Gastroesophageal sphincter (tissue), 4 donors: ENCODE data around the gene DOK7. TPM values are rescaled to one million over a fixed set of nuclear protein-coding genes. Genes with fewer than 3 reads are reported as not detected.

Experiments used
- ATAC-seq: fragments of 150-250 bp; one replicate; pipeline ENCODE4 v1.9.1; 2016; ENCODE audit warnings: mild to moderate bottlenecking, moderate library complexity
- H3K27ac ChIP-seq, 4 donors: fragments of 200-600 bp; sonication (generic) in 3 of 4; 1 replicate in 3 of 4; 2 replicates in 1 of 4; pipeline ENCODE4 v1.5.1; 2016 to 2019
- H3K27me3 ChIP-seq: fragments of 200-600 bp; sonication (generic); one replicate; pipeline ENCODE4 v1.5.1; 2019
- H3K36me3 ChIP-seq, 2 donors: fragments of 200-600 bp; sonication (generic); one replicate each; pipeline ENCODE4 v1.5.1; 2019; ENCODE audit warnings: control low read depth in 1 of 2
- H3K4me1 ChIP-seq, 3 donors: fragments of 200-600 bp; sonication (generic); 1 replicate in 2 of 3; 2 replicates in 1 of 3; pipeline ENCODE4 v1.5.1; 2016 to 2019; ENCODE audit warnings: control low read depth in 2 of 3
- H3K4me3 ChIP-seq, 2 donors: fragments of 200-600 bp; sonication (generic); one replicate each; pipeline ENCODE4 v1.5.1; 2019; ENCODE audit warnings: mild to moderate bottlenecking in 1 of 2, moderate library complexity in 1 of 2
- H3K9me3 ChIP-seq, 3 donors: fragments of 200-600 bp; sonication (generic); one replicate each; pipeline ENCODE4 v1.5.1; 2017 to 2019; ENCODE audit warnings: control low read depth in 2 of 3
- CTCF ChIP-seq, 4 experiments: fragments of 200-600 bp in 2 of 4; fragments of 450-650 bp in 2 of 4; sonication (generic) in 1 of 4; IDR thresholded peaks; one replicate each; pipeline ENCODE4 v1.5.1; 2017 to 2019; ENCODE audit warnings: antibody characterized with exemption in 4 of 4, mild to moderate bottlenecking in 2 of 4, moderate library complexity in 2 of 4
- EP300 ChIP-seq: sonication (generic); formaldehyde crosslinking; IDR thresholded peaks from one replicate; pipeline ENCODE4 v1.6.1; 2017; ENCODE audit warnings: antibody characterized with exemption, mild to moderate bottlenecking
- POLR2A ChIP-seq, 2 donors: fragments of 450-650 bp; IDR thresholded peaks; one replicate each; pipeline ENCODE4 v1.6.1; 2017; ENCODE audit warnings: antibody characterized with exemption in 2 of 2, mild to moderate bottlenecking in 2 of 2, moderate library complexity in 1 of 2
- POLR2AphosphoS5 ChIP-seq: sonication (generic); formaldehyde crosslinking; IDR thresholded peaks from one replicate; pipeline ENCODE4 v1.6.1; 2017; ENCODE audit warnings: antibody characterized with exemption
- WGBS, 2 donors: methylation state at CpG; one replicate each; pipeline ENCODE4 v1.1.5; 2018; ENCODE audit warnings: low coverage in 1 of 2; 5-methylcytosine and 5-hydroxymethylcytosine counted together
- total RNA-seq, 4 donors: library from RNA; depleted of rRNA; stranded (reverse); fragments of >200 nt; gene quantifications; one replicate each; pipeline ENCODE4 v1.1.0, GENCODE V29; 2016

Gene DOK7
- total RNA-seq, 4 donors from 2014 or later, result 0.32 to 5.3 (median 2.8) TPM

DNA sequence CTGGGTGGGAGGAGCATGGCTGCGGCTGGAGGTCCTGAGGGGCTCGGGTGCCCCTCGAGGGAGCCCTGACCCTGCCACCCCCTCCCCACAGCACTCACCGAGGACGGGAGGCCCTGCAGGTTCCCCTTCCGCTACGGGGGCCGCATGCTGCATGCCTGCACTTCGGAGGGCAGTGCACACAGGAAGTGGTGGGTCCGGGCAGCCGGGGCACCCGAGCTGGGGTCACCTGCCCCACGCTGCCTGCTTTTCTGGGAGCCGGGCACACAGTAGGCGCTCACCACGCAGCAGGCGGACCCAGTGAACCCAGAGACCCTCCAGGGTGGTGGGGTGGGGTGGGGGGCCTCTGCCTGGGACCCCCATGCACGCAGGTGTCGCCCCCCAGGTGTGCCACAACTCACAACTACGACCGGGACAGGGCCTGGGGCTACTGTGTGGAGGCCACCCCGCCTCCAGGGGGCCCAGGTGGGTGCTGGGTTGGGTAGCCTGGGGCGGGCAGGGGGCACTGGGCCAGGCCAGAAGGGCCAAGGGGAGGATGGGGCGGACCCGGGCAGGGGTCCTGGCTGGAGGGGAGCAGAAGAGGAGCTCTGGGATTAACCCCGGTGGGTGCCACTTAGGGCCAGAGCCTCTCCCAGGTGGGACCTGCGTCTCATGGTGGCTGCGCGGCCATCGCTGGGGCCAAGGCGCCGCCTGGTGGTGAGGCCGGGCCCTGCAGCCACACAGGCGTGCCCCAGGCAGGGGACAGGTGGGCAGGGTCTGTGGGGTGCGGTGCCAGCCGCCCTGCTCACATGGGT, 20.0 kb upstream of the DOK7 start:
- WGBS, 2 donors, result no CpG with 5 or more reads among the region's 36 CpGs
- H3K27ac ChIP-seq, result no peak overlapping the region
- no peaks in the 10 kb centered on the region for H3K9me3 ChIP-seq
- ATAC-seq, result peak; percentile 30
- no peaks in the 10 kb centered on the region for H3K27me3 ChIP-seq
- peaks cover 0 to 10% (median 0%) of the 10 kb centered on the region in 3 donors for H3K4me1 ChIP-seq
- TF ChIP-seq EP300 (no peak), CTCF (IDR thresholded peaks at IDR 0.05) (peak in 3 of 4 experiments; percentile 97 to 100 (median 99))
- H3K36me3 ChIP-seq, result no peaks in the 10 kb centered on the region
- no peak overlapping the region for H3K4me3 ChIP-seq

GRCh38 chr4:3443750-3444309, 19.3 kb upstream of the DOK7 start:
- WGBS, 2 donors, result no CpG with 5 or more reads among the region's 17 CpGs
- Histone ChIP-seq H3K36me3 (no peaks in the 10 kb centered on the region), H3K4me1 (peaks cover 0 to 10% (median 0%) of the 10 kb centered on the region in 3 donors), H3K9me3 (no peaks in the 10 kb centered on the region), H3K27ac (no peak overlapping the region), H3K4me3 (no peak overlapping the region), H3K27me3 (no peaks in the 10 kb centered on the region)
- TF ChIP-seq EP300, result no peak
- TF ChIP-seq POLR2AphosphoS5, result no peak
- no peak for TF ChIP-seq CTCF (IDR thresholded peaks at IDR 0.05)
- TF ChIP-seq POLR2A (IDR thresholded peaks at IDR 0.05), result no peak
- ATAC-seq, result no peak

DNA sequence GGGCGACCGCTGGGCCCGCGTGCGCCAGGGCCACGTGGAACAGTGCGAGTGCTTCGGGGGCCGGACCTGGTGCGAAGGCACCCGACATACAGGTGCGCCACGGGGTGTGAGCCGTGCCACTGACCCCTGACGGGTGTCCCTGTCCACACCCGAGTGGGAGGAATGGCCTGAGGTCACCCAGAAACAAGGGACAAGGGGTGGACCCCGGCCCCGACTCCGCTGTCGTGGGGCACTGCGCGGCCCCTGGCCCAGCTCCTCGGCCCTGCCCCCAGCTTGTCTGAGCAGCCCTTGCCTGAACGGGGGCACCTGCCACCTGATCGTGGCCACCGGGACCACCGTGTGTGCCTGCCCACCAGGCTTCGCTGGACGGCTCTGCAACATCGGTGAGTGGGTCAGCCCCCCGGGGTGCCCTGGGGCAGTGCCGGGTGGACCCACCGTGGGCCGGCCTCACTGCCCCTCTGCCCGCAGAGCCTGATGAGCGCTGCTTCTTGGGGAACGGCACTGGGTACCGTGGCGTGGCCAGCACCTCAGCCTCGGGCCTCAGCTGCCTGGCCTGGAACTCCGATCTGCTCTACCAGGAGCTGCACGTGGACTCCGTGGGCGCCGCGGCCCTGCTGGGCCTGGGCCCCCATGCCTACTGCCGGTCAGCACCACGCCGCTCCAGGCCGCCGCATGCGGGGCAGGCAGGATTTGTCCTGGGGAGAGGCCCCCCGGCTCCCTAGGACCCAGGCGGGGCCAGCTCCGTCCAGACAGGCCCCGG, 18.6 kb upstream of the DOK7 start:
- Histone ChIP-seq H3K36me3 (no peaks in the 10 kb centered on the region), H3K4me1 (peaks cover 0 to 10% (median 0%) of the 10 kb centered on the region in 3 donors), H3K9me3 (no peaks in the 10 kb centered on the region), H3K27me3 (no peaks in the 10 kb centered on the region), H3K27ac (no peak overlapping the region), H3K4me3 (no peak overlapping the region)
- no CpG with 5 or more reads among the region's 56 CpGs for WGBS, 2 donors
- TF ChIP-seq EP300 (no peak), POLR2A (IDR thresholded peaks at IDR 0.05) (no peak), POLR2AphosphoS5 (no peak), CTCF (IDR thresholded peaks at IDR 0.05) (no peak)
- no peak for ATAC-seq

GRCh38 chr4:3445111-3445820, 17.8 kb upstream of the DOK7 start:
- H3K4me3 ChIP-seq, result no peak overlapping the region
- no peaks in the 10 kb centered on the region for H3K27me3 ChIP-seq
- no peaks in the 10 kb centered on the region for H3K36me3 ChIP-seq
- WGBS, 2 donors, result 100% methylated on average over 1 of the region's 34 CpGs; no CpG with 5 or more reads in 1 of the 2 donors
- H3K27ac ChIP-seq, result no peak overlapping the region
- H3K9me3 ChIP-seq, result no peaks in the 10 kb centered on the region
- no peak for TF ChIP-seq POLR2AphosphoS5
- TF ChIP-seq POLR2A (IDR thresholded peaks at IDR 0.05), result no peak
- TF ChIP-seq EP300, result no peak
- no peak for TF ChIP-seq CTCF (IDR thresholded peaks at IDR 0.05)
- ATAC-seq, result no peak
- H3K4me1 ChIP-seq, result peaks cover 0 to 10% (median 0%) of the 10 kb centered on the region in 3 donors
